NAMALWA (cell line): ENCODE measurements around the gene REC114.
"Not testable (repeated sequence)": the region's sequence is repeated elsewhere in the genome, so short reads cannot be mapped to it uniquely, and the experiment has no call there.

Experiments
- DNase-seq: peaks from one replicate; pipeline ENCODE4 v3.0.0-alpha.2; 2015; ENCODE audit warnings: low spot score

Gene REC114

DNA sequence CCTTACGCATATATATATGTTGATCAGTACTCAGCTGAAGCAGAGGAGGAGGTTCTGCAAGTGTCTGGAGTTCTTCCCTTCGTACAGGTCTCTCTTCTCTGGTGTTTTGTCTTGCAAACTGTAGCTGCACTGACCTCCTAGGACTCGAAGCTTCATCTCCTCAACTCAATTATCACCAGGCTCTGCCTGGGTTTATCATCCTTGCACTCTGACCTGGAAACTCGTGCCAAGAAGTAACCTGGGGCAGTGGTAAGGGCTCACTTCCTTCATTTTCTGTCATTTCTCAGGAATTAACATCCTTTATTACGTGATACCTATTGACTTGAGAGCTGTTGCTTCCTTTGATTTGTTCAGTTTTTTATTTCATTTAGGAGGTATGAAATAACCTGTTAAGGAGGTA is 14.4 kb downstream of the REC114 start:
- DNase-seq: no peak

DNA sequence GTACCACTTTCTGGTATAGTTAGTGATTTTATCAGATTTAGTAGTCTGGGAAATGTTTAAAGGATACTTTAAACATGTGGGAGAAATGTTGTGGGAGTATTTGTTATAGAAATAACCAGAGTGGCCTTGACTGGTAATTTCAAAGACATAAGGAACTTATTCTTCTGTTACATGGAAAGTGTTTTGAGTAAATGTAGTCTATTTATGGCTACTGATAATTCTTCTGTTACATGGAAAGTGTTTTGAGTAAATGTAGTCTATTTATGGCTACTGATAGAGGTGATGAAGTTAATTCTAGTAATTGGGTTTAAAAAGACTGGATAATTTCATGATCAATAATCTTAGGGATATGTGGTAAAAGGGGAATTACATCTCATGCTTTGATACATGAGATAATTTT is 17.7 kb downstream of the REC114 start:
- no peak for DNase-seq

DNA sequence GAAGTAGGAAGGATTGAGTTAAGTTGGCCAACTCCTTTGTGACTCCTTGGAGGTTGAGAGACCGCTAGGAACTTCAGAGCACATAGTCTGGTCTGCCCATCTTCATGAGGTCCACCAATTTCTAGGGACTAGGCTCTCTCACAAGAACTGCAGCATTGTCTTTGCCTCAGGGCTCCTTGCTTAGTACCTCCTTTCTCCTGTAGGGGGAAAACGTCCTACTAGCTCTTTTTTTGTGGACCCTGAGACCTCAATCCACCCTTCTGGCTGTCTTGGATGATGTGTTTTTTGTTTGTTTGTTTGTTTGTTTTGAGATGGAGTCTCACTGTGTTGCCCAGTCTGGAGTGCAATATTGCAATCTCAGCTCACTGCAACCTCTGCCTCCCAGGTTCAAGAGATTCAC is 21.6 kb downstream of the REC114 start:
- peak; percentile 46 for DNase-seq

DNA sequence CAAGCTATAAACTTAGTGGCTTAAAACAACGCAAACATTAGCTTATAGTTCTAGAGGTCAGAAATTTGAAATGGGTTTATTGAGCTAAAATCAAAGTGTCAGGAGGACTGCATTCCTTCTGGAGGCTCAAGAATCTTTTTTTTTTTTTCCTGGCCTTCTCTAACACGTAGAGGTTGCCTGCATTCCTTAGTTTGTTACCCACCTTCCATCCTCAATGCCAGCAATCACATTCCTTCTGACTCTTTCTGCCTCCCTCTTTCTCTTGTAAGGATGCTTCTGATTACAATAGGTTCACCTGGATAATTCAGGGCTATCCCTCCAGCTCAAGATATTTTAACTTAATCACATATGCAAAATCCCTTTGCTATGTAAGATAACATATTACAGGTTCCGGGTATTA is 24.8 kb downstream of the REC114 start:
- DNase-seq: no peak

DNA sequence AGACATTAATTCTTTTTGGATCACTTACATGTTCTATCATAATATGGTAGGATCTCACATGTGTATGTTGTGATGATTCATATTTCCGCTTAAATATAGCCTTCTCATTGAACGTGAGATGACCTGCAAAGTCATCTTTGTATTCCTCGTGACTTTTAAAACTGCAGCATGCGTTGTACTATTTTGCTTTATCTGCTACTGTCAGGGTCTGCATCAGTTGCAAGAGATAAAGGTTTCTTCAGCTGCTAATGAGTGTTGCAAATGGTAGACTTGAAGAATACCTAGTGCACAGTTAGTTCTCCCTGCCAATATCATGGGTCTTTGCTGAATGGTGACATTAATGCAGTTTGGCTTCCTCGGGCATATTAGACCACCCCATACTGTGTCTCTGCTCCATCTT is 31.8 kb downstream of the REC114 start:
- no peak for DNase-seq

DNA sequence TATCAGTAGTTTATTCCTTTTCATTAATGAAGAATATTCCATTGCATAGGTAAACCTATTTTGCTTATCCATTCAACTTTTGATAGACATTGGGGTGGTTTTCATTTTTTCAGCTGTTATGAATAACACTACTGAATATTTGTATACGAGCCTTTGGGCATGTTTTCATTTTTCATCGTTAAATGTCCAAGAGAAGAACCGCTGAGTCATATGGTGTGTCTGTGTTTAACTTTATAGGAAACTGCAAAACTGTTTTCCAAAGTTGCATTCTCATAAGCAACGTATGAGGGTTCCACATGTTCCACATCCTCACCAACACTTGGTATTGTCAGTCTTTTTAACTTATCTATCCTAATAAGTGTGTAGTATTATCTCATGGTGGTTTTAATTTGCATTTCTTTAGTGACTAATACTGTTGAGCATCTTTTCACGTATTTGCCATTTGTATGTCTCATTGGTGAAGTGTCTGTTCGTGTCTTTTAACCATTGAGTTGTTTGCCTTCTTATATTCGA is 33.8 kb downstream of the REC114 start:
- DNase-seq: no peak

DNA sequence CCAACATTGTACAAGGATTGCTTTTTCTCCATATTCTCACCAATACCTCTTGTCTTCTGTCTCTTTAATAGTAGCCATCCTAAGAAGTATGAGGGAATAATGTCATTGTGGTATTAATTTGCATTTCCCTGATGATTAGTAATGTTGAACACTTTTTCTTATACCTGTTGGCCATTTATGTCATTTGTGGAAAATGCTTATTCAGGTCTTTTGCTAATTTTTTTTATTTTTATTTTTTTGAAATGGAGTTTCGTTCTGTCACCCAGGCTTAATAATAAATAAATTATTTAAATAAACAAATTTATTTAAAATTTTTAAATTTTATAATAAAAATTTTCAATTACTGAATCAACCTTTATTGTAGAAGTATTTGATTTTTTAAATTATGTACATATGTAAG is 37.1 kb downstream of the REC114 start:
- no peak for DNase-seq

DNA sequence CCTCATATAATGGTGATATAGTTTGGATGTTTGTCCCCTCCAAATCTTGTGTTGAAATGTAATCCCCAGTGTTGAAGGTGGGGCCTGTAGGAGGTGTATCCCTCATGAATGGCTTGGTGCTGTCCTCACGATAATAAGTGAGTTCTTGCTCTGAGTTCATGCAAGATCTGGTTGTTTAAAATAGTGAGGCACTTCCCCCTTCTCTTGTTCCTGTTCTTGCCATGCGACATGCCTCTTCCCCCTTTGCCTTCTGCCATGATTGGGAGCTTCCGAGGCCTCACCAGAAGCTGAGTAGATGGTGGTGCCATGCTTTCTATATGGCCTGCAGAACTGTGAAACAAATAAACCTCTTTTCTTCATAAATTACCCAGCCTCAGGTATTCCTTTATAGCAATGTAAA is 39.2 kb downstream of the REC114 start:
- DNase-seq: no peak

DNA sequence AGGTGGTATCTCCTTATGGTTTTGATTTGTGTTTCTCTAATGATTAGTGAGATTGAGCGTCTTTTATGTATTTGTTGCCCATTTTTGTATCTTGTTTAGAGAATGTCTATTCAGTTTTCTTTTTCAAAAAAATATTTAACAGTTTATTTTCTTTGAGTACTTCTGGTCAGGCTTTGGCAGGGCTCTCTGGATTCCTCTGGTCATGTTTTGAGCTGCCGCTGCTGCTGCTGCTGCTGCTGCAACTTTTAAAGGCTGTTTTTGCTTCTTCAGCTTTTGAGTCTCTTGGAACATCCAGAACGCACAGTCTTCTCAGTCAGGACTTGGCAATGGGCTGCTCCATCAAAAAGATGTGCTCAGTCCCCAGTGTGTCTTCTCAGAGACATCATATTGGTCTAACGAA is 40.1 kb downstream of the REC114 start:
- no peak for DNase-seq

DNA sequence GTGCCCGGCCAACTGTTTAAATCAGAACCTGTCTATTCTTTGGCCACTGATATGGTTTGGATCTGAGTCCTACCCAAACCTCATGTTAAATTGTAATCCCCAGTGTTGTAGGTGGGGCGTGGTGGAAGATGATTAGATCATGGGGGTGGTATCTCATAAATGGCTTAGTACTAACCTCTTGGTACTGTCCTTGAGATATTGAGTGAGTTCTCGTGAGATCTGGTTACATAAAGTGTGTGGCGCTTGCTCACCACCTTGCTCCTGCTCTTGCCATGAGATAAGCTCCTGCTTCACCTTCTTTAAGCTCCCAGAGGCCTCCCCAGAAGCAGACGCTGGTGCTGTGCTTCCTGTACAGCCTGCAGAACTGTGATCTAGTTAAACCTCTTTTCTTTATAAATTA is 42.4 kb downstream of the REC114 start:
- DNase-seq: no peak

DNA sequence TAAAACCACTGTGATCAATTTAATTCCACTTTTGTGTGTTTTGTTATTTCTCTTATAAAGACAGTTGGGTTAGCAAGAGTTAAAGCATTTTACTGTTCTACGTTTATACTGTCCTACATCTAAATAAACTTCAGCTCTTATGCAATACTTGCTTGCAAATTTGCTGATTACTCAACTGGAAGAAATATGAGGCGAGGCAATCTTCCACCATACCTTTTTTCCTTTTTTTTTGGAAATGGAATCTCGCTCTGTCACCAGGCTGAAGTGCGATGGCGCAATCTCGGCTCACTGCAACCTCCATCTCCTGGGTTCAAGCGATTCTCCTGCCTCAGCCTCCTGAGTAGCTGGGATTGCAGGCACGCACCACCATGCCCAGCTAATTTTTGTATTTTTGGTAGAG is 42.9 kb downstream of the REC114 start:
- not testable (repeated sequence) for DNase-seq

DNA sequence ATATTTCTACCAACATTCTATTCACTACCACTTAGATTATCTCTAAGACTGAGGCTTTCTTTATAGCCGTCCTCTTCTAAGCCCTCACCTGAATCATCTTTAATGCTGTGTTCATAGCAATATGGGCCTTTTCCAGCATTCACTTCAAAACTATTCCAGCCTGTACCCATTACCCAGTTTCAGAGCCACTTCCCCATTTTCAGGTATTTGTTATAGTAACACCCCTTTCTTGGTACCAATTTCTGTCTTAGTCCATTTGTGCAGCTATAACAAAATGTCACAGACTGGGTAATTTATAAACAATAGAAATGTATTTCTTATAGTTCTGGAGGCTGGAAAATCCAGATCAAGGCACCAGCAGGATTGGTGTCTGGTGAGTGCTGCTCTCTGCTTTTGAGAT is 45.7 kb downstream of the REC114 start:
- no peak for DNase-seq

DNA sequence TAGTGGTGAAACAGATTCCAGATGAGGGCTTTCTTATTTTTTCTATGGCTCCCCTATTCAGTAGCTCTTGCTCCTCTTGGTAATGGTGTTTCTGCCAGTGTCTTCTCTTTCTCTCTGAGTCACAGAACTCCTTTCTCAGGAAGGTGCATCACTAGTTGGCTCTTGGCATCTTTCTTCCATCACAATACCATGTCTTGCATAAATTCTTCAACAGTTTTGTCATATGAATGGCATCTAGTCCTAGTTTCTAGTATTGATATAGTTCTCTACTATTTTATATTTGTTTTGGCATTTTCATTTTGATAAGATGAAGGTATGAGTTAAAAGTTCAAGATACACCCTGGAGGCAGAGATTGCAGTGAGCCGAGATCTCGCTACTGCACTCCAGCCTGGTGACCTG is 51.0 kb downstream of the REC114 start:
- DNase-seq: no peak

DNA sequence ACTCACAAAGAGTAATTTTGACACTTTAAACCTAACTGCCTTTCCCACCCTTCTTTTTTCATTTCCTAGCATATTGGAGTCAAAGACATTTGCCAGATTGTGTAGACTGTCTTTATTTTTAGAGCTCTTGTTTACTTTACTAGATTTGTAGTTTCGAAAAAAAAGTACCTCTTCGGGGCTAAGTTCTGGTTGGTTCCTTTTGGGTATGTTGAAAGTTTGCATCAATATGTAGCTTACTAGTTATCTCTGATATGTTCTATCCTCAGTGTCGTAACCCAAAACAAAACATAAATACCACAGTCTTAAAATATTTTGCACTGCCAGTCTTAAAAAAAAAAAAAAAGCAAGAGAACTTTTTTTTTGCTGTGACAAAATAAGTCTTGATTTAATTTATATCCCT is 52.2 kb downstream of the REC114 start:
- no peak for DNase-seq

DNA sequence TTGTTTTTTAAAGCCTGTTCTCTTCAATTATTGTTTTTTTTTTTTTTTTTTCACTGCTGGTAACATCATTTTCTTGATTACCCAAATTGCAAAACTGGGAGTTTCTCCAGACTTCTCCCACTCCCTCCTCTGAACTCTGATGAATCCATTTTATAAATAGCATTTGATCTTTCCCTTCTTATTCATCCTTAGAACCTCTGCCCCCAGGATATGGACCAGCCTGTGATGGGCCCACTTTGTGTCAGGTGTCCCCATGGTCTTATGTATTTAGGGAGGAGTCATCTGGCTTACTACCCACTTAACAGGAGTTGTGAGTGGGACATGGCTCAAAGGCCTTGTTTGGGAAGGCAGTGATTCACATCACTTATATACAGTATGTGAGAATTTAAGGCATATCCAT is 57.7 kb downstream of the REC114 start:
- no peak for DNase-seq

DNA sequence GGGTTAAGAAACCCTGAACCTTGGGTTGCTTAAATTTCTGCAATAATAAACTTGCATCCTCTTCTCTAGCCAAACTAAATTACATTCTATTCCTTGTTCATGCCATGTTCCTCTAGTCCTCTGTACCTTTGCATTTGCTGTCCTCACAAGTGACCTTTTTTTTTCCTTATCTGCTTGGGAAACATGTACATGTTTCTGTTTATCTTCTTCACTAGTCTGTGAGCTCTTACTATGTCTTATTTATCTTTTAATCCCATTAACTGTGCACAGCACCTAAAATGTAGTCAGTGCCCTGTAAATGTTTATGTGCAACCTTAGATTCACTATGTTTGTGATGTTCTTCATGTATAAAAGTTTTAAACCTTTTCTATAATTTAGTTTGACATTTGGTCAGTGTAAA is 61.9 kb downstream of the REC114 start:
- no peak for DNase-seq

DNA sequence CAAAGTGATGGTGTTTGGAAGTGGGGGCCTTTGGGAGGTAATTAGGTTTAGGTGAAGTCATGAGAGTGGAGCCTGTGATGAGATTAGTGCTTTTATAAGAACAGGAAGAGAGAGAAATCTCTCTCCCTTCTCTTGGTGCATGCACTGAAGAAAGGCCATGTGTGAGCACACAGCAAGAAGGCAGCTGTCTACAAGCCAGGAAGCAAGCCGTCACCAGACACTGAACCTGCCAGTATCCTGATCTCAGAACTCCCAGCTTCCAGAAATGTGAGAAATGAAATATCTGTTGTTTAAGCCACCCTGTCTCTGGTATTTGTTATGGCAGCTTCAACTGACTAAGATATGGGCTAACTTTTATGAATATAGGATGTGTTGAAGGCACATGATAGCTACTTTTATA is 72.6 kb downstream of the REC114 start:
- no peak for DNase-seq

DNA sequence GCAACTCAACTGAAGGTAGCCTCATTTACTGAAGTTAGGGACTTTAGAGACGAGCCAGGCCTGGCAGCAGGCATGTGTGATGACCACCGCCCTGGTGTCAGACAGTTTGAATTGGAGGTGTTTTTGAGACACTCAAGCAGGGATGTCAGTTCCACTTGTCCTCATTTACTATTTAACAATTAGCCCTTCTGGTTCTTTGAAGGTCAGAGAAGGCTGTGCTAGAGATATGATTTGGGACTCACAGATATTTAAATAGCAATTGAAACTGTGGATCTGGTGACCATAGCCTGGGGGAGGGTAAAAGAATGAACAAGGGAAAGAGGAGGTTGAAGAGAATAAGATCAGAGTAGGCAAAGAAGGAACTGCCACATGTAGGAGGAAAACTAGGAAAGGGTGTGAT is 74.6 kb downstream of the REC114 start:
- DNase-seq: no peak

DNA sequence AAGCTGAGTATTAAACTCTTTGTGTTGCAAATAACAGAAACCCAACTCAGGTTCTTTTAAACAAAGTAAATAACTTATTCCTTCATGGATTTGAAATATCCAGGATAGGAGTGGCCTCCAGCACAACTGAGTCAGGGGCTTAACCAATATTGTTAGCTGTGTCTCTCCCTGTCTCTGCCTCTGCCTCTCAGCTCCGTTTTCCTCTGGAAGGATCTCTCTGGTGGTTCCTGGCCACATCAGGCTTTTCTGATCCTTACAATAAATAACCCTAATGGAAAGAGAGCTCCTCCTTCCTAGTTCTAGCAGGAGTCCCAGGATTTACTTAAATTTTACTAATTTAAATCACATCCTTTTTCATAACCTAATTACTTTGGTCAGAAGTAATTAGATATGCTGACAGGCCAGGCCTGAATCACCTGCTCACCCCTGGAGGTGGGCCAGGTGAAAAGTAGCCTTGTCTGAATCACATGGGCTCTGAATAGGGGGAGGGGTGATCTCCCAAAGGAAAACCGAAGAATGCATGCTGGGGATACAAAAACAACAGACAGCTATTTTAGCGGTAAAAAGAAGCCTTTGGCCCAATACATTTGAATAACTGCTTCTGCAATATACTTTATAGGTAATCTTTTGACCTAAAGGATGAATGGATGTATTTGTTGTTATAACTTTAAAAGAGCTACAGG is 75.4 kb downstream of the REC114 start:
- DNase-seq: no peak

DNA sequence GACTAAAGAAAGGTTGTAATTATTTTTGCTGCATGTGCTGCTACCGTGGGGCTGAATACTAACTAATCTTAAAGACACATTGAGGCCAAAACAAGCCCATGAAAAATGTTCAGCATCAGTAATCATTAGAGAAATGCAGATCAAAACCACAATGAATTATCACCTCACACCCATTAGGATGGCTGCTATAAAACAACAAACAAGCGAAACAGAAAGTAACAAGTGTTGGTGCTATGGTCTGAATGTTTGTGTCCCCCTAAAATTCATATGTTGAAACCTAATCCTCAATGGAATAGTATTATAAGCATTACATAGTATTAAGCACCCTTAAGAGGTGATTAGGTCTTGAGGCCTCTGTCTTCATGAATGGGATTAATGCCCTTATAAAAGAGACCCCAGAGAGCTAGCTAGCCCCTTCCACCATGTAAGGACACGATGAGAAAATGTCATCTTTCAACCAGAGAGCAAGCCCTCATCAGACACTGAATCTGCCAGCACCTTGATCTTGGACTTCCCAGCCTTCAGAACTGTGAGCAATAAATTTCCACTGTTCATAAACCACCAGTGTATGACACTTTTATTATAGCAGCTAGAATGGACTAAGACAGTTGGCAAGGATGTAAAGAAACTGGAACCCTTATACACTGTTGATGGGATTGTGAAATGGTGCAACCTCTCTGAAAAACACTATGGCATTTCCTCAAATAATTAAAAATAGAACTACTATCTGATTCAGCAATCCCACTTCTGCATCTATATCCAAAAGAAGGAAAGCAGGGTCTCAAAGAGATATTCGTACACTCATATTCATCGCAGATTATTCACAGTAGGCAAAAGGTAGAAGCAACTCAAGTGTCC is 76.1 kb downstream of the REC114 start:
- no peak for DNase-seq

DNA sequence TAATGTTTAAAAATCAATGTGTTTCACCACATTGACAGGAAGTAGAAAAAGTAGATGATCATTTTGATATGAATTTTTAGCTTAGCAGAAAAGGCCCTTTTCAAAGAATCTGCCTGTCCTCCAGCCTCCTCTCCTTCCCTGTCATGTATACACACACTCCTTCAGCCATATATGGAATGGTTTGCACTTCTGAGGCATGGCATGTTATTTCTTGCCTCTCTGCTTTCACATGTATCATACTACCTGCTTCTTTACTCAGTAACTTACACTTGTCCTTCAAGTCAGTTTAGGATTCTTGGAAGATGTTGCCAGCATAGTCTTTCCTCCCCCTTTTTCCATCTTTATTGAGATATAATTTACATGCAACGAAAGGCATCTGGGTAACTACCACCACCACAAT is 79.0 kb downstream of the REC114 start:
- DNase-seq: no peak

DNA sequence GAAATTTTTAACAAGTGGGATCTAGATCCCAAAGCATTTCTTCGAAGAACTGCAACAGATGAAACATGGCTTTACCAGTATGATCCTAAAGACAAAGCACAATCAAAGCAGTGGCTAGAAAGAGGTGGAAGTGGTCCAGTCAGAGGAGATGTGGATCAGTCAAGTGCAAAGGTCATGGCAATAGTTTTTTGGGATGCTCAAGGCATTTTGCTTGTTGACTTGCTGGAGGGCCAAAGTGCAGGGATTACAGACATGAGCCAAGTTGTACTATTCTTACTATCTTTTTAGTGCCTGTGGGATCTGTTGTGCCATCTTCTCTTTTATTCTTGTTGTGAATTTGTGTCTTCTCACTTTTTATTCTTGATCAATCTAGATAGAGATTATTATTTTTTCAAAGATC is 82.0 kb downstream of the REC114 start:
- no peak for DNase-seq

DNA sequence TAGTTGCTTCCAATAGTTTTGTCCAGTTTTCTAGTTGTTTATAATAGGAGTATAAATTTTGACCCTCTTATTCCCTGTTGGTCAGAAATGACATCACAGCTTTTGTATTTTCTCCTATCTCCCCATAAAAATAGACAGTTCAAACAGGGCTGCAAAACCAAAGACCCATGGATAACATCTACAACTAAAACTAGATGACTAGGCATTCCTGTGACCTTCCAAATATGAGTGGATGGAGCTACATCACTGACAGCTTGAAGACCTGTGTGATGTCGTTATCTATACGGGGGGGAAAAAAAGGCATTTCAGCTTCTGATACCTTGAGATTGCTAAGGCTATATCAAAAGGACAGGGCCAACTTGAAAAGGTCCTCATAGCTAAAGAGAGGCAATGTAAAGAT is 84.6 kb downstream of the REC114 start:
- DNase-seq: no peak

DNA sequence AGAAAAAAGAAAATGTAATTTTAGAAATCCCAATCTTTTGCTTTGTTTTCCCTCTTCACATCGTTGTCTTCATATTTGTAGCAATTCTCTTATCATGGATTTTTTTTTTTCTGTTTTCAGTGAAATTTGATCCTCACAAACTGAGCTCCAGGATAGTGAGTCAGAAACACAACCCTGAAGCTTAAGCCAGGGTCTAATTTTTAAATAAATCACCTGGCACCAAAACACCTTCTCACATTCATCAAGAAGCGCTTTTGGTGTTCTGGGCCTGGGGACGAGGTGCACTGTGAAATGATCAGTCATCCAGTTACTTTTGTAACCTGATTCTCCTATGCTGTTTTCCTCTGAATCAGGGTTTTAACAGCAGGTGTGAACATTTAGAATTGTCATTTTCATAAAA is 87.7 kb downstream of the REC114 start:
- DNase-seq: no peak
